Inferior parietal cortex (tissue), 1 donor: Measurements from ENCODE around the gene MTHFD1L.
A peak's percentile ranks its signal among the peaks of the same experiment; 100 is the strongest.
"Not testable (repeated sequence)": the region's sequence is repeated elsewhere in the genome, so short reads cannot be mapped to it uniquely, and the experiment has no call there.

Source experiments
- DNase-seq: peaks from one replicate; pipeline ENCODE4 v3.0.0-alpha.2; 2016; ENCODE audit errors: extremely low spot score

The MTHFD1L gene

DNA sequence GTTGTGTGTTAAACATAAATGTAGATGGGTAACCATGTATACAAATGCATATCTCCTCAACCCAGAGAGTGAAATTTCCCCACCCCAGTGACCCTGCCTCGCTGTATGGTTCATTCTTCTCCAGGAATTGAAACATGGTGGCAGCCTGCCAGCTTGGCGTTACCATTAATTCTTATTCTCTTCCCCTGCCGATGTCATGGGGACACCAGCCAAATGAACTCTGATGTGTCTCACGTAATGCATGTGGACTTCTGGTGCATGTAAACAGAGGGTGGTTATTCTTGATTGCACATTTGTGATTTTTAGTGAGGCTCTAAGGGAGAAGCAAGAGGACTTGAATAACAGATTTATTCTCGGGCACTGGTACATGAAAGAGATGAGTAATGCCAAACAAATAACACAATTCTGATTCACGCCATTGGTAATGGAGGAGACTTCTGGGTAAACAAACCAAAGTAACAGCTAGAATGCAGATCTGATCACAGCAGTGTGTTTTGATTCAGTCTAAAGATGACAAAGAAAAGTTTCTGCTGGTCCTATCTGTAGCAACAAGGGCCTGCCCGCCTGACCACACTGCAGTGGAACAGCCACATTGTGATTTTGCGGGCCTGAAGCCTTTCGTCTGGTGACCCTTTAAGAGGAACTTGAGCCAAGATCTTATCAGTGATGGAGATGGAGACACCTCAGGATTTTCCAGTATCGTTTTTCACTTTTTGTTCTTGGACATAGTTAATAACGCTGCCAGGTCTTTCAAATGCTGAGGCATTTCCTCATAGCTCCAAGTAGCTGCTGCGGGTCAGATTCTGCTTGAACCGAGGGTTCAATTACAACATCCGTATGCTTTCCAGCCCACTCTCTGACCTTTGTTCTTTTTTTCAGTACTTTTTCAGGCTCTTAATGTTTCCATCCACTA, 202.4 kb downstream of the MTHFD1L start:
- DNase-seq: peak; percentile 46

DNA sequence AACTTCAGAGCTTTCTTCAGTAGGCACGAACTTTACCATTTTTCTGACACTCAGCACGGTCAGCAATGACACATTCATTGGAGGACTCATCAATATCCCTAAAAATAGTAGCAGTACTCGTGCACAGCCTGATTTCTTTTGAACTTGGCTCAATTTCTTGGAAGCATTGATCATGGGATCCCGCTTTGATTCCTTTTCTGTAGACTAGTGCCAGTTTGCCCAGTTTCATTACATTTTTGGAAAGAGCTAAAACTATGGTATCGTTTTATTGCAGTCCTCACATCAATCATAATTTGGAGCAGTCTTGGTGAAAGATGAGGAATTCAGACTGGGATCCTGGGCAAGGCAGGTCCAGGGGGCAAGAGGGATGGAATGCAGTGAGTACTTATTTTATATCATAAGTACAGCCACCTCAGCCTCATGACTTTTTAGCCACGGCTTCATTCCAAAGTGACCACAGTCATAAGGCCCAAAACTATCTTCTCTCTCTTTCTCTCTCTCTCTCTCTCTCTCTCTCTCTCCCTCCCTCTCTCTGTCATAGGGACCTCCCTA, 203.3 kb downstream of the MTHFD1L start:
- DNase-seq: no peak

DNA sequence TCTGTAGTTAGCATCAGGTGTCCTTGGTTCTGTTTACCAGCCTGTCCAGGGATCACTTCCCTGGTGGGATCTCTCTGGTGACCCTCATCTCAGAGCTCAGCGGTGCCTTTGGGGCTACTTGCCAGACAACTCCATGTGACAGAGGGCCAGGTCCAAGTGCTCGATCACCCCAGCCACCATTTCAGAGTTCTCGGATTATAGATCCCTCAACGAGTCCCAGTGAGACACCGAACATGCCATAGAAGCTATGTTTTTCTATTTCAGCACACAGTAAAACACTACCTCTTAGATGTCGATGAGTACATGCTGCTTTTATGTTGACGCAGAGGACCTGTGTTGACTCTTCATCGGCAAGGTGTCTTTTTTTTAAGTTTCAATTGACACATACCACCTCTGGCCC, 204.1 kb downstream of the MTHFD1L start:
- DNase-seq: no peak

DNA sequence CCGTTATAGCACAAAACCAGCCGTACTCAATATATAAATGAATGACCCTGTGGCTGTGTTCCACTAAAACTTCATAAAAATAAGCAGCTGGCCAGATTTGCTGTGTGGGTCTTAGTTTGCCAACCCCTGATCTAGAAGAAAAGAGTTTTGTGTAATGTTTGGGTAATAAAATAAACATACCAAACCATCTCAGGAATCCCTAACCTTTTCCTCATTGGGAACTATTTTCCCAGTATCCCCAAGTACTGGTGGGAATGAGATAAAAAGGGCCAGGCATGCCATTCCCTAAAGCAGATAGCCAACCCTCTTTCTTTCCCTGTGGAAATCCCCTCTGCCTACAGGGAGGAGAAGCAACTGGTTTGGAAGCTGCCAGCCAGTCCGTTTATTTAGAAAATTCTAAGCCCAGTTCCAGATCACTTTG, 205.1 kb downstream of the MTHFD1L start:
- DNase-seq: no peak

DNA sequence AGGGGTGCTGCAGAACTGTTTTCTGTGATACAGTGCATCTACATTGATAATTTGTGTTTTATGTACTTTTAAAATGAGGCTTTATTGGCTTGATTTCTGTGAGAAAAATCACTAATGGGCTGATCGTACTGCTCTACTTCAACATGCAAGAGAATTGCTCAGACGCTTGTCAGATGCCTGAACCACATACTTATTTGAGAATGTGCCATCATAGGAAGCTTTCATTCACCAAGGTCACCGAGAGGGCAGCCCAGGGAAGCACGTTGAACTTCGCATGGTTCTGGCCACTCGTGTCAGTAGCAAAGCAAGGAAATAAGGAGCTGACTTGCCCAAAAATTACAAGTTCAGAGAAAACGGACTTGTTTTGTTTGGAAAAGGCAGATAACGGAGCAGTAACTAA, 205.8 kb downstream of the MTHFD1L start:
- DNase-seq: no peak

DNA sequence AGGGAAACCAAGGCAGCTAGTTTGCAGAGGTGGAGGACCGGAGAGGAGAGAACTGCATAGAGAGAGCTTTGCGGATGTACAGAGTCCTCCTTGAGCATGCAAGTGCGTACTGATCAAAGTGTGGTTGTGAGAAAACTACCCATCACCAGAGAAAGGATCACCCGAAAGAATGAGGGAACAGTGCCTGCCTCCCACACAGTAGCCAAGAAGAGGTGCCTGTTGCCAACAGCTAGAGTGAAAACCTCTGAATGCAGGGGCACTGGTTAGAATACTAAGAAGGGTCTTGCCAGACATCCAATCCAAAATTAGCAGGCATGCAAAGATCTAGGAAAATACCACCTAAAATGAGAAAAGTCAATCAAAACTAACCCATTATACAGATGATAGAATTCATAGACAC, 207.6 kb downstream of the MTHFD1L start:
- DNase-seq: no peak

DNA sequence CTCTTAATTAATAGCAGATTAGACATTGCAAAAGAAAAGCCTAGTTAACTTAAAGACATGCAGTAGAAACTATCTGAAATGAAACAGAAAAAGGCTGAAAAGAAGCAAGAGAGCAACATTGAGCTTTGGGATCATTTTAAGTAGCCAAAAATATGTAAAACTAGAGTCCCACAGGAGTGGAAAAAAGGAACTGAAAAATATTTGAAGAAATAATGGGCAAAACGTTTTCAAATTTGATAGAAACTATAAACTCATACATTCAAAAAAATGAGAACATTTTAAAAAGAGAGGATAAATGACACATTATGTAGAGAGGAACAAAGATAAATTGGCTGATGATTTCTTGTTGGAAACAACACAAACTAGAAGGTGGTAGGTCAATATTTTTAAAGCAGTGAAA, 208.2 kb downstream of the MTHFD1L start:
- DNase-seq: no peak

DNA sequence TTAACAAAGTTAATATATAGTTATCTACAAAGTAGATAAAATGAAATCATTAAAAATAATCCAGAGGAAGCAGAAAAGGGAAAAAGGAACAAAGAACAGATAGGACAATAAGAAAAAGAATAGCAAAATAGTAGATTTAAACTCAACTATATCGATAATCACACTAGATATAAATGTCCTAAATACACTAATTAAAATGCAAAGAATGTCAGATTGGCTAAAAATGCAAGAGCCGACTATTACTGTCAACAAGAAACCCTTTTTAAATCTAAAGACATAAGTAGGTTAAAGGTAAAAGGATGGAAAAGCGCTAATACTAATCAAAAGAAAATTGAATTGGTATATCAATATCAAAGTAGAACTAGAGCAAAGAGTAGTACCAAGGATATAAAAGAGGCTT, 209.5 kb downstream of the MTHFD1L start:
- no peak for DNase-seq

DNA sequence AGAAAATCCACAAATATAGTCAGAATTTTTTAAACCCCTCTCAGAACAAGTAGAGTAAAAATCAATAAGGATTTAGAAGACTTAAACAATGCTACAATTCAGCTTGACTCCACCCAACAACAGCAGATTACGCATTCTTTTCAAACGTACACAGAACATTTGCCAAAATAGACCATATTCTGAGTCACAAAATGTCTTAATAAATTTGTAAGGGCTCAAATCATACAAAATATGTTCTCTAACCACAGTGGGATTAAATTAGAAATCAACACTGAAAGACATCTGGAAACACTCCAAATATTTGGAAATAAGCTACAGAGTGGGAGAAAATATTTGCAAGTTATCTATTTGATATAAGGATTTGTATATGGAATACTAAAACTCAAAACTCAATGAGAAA, 210.0 kb downstream of the MTHFD1L start:
- no peak for DNase-seq

DNA sequence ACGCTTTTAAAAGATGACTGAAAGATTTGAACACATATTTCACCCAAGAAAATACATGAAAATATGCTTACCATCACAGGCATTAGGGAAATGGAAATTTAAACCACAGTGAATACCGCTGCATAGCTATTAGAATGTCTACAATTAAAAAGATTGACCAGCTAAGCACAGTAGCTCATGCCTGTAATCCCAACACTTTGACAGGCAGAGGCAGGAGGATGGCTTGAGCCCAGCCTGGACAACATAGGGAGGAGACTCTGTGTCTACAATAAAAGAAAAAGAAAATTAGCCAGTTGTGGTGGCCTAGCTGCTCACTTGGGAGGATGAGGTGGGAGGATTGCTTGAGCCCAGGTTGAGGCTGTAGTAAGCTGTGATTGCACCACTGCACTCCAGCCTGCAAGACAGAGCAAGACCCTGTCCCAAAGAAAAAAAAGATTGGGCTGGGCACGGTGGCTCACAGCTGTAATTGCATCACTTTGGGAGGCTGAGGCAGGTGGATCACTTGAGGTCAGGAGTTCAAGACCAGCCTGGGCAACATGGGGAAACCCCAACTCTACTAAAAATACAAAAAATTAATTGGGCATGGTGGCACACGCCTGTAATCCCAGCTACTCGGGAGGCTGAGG, 210.5 kb downstream of the MTHFD1L start:
- DNase-seq: no peak

DNA sequence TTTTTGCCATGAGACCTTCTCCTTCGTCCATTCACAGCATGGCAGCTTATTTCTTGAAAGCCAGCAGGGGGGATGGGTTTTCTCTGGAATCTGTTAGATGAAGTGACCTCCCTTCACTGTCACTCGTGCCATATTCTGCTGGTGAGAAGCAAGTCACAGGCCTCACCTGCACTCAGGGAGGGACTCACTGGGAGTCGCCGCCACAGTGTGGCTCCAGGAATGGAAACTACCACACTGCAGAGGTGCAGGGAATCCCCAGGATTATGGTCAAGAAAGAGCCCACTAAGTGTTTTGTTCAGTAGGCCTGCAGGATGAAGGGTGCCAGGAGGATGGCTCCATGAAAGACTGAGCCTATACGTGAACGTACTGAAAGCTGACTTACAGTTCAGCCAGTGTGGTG, 213.2 kb downstream of the MTHFD1L start:
- DNase-seq: no peak

DNA sequence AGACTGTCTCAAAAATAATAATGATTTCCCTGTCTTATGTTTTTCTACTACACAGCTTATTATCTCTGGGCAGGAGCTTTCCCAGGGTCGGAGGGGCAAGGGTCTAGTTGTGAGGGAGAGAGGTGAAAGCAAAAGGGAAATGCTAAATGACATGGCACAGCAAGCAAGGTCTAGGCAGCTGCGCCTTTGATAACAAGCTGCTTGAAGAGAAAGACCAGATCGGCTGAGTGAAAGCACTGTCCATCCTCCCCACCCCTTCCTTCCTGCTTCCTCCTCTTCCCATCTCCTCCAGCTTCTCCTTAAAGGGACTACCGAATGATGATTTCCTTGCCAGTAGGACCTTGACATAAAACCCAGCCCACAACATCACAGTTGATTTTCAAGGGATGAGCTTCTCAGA, 216.2 kb downstream of the MTHFD1L start:
- DNase-seq: no peak

DNA sequence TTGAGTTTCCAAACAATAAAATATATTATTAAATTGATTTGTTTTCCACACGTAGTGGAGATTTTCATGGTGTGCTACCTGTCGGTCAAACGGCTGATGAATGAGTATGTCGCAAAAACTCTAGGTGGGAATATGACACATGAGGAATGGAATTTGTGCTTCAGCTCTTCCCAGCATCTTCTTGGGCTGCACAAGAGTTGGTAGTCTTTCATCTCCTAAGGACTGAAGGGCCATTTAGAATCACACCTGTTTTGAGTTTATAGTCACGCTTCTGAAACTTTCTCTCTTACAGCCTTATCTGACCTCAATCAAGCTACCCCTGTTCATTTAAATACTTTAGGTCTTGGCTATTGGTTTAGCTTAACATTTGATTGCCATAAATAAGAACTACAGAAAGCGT, 216.6 kb downstream of the MTHFD1L start:
- no peak for DNase-seq

DNA sequence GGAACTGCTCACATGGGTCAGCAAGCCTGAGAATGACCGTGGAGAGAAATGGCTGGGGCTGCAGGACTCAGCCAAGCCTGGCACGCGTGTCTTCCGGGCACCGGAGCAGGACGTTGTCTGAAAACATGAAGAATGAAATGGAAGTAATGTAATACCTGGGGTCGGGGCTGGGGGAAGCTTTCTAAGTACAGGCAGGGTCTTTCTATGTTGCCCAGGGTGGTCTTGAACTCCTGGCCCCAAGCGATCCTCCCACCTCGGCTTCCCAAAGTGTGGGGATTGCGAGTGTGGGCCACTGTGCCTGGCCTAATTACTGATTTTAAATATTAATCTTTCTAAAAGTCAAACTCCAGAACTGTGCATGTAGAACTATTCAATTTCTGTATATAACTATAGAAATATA, 218.8 kb downstream of the MTHFD1L start:
- DNase-seq: no peak

DNA sequence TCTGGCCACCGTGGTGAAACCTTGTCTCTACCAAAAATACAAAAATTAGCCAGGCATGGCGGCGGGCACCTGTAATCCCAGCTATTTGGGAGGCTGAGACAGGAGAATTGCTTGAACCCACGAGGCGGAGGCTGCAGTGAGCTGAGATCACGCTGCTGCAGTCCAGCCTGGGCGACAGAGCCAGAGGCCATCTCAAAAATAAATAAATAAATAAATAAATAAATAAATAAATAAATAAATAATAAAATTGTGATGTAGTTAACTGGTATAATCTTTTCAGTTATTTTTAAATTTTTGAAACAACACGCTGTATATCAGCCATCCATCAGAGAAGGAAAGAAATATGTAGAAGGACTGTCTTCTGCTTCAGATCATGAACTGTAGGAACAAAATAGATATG, 221.6 kb downstream of the MTHFD1L start:
- DNase-seq: not testable (repeated sequence)

DNA sequence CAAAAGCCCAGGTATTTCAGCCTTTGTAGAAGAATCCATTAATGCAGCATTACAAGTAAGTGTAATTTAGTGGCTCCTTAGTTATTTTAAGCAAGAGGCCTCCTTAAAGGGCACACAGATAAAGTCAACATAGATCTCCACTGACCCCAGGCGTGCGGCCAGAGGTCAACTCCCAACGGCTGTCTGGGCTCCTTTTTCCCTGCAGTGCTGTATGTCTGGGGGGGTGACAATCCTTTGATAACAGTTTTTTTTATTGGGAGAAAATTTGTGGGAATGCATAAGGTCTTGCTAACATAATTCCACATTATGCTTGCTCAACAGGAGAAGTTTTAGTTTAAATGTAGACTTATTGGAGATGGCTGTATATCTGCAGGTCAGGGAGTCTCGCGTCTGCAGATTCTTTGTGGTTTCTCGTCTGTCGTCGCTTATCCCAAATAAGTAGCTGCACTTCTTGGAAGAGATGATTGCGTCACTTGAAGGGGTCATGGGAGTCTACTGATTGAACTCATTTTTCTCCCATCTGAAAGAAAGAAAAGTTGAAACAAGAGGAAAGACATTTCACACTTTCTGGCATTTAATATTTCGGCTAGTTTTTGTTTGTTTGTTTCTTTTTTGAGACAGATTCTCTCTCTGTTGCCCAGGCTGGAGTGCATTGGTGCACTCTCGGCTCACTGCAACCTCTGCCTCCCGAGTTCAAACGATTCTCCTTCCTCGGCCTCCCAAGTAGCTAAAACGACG, 222.5 kb downstream of the MTHFD1L start:
- no peak for DNase-seq

DNA sequence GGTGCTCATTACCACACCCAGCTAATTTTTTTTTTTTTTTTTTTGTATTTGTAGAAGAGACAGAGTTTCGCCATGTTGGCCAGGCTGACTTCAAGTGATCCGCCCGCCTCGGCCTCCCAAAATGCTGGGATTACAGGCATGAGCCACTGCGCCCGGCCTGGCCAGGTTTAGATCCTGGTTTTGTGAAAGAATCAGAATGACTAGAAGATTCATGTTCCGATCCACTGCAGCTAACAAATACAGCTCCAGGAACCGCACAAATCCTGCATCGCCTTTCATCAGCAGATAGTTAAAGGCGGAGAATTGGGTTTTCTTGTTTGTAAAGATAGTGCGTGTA, 223.1 kb downstream of the MTHFD1L start:
- DNase-seq: no peak

DNA sequence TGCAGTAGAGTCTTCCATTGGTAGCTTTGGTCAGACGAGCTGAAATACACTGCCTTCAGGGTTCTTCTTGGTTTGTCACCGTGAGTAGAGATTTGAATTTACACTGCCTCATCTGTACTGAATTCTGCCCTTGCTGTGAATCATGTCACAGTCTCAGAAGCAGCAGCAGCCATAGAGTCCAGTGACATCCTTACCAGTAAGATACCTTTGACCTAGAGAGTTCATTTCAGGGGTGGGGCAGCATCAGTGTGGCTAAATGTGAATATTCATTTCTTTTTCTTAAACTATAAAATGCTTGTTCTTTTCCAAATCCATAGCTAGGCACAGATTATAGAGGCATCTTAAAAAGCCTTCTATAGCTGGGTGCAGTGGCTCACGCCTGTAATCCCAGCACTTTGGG, 223.5 kb downstream of the MTHFD1L start:
- no peak for DNase-seq

DNA sequence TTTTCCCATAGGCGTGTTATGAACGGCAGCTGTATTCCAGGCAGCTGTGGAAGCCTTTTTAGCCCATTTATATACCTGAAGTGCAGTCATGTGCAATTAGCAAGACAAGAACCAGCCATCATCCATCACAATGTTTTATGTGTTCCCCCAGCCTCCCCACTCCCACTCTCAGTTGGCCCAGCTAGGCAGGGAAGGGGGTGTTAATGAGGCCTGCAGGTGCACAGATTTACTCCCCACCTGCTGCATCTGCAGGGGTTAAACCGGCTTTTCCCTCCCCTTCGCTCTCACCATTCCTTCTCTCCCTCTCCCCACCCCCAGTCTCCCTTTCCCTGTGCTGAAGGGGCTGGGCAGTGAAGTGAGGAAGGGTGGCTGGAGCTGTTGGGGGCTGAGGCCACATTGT, 224.5 kb downstream of the MTHFD1L start:
- no peak for DNase-seq

DNA sequence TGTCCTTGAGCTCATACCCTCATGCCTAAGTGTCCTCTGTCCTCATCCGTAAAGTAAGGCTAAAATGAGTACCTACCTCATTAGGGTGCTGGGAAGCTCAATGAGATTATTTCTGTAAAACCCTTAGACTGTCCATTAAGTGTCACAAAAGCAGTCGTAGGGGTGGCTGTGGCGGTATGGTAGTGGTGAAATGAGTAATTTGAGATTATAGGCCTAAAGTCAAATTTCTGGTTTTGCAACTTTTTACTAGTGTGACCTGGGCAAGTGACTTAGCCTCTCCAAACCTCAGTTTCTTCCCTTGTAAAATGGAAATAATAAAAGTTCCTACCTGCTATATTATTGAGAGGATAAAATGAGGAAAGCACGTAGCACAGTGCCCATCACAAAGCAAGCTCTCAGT, 226.1 kb downstream of the MTHFD1L start:
- DNase-seq: no peak

DNA sequence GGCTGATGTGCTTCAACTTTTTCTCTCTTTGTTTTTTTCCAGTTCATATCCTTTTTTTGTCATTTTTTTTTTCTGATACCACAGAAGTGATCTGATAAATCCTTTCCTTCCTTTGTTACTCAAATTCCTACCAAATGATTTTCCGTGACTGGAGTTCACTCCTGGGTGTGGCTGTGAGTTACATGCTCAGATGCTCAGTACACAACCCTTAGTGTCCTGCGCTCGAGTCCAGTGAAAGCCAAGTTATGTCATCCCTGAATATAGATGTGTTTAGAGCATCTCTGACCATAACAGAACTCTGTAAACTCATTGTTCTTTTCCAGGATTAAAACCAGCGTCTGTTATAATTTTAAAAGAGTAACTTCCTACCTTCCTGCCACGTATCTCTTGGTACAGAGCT, 227.1 kb downstream of the MTHFD1L start:
- DNase-seq: no peak

DNA sequence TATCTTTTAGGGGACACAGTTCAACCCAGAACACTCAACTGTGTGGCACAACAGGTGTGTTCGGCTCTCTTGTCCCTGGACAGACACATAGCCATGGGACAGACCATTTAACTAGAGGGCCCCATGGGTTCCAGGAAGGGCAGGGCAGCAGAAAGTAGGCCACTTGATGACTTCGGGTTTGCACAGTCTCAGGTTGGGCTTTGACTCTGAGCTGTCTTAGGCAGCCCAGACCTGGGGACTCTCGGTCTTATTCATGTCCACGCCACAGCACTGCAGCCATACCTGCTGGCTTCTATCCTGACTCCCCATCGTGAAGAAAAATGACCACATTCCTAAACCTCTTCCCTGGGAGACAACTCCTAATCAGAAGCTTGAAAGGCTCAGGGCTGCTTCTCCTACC, 228.2 kb downstream of the MTHFD1L start:
- DNase-seq: no peak
